Astrocyte (in vitro differentiated cells and primary cell): ENCODE measurements around the gene JMJD6. TPM values are rescaled to one million over a fixed set of nuclear protein-coding genes. Genes with fewer than 3 reads are reported as not detected.
A peak's percentile ranks its signal among the peaks of the same experiment; 100 is the strongest.

ENCODE experiments used
- DNase-seq: peaks from one replicate; pipeline ENCODE4 v3.0.0-alpha.2; 2010; ENCODE audit warnings: low read depth
- FAIRE-seq: peaks from 2 replicates; lab custom pipeline; 2011; peaks lifted over from hg19 to GRCh38; lab: Jason Lieb, UNC
- H2AFZ ChIP-seq: 2 replicates; pipeline ENCODE4 v1.6.0; 2012; ENCODE audit warnings: low read depth, low read length, inconsistent platforms
- H3K27ac ChIP-seq: 2 replicates; pipeline ENCODE4 v1.5.1; 2011; ENCODE audit warnings: low read depth, low read length, inconsistent platforms
- H3K27me3 ChIP-seq: 2 replicates; pipeline ENCODE4 v1.6.0; 2011; ENCODE audit warnings: low read length, inconsistent platforms; ENCODE audit not compliant: insufficient read depth
- H3K36me3 ChIP-seq: 2 replicates; pipeline ENCODE4 v1.5.1; 2011; ENCODE audit warnings: low read length, inconsistent platforms; ENCODE audit not compliant: insufficient read depth
- H3K4me1 ChIP-seq: 2 replicates; pipeline ENCODE4 v1.5.1; 2011; ENCODE audit warnings: low read length, inconsistent platforms; ENCODE audit not compliant: insufficient read depth
- H3K4me2 ChIP-seq: 2 replicates; pipeline ENCODE4 v1.6.0; 2012; ENCODE audit warnings: low read length, inconsistent platforms
- H3K4me3 ChIP-seq: 2 replicates; pipeline ENCODE4 v1.5.1; 2011; ENCODE audit warnings: low read depth, mild to moderate bottlenecking, low read length, inconsistent platforms; ENCODE audit not compliant: insufficient read depth
- H3K79me2 ChIP-seq: 2 replicates; pipeline ENCODE4 v1.6.0; 2012; ENCODE audit warnings: mild to moderate bottlenecking, low read length, inconsistent platforms; ENCODE audit not compliant: insufficient read depth
- H3K9ac ChIP-seq: 2 replicates; pipeline ENCODE4 v1.6.0; 2012; ENCODE audit warnings: mild to moderate bottlenecking, low read length, inconsistent platforms
- H3K9me3 ChIP-seq: 2 replicates; pipeline ENCODE4 v1.5.1; 2012; ENCODE audit warnings: low read depth, mild to moderate bottlenecking, low read length, inconsistent platforms; ENCODE audit not compliant: insufficient read depth
- H4K20me1 ChIP-seq: 2 replicates; pipeline ENCODE4 v1.6.0; 2012; ENCODE audit warnings: low read length, inconsistent platforms; ENCODE audit not compliant: insufficient read depth
- H3K27ac Mint-ChIP-seq: one replicate; pipeline ENCODE4 v1.8.0; 2021; ENCODE audit warnings: mild to moderate bottlenecking, mixed read lengths; ENCODE audit not compliant: unreplicated experiment
- H3K27me3 Mint-ChIP-seq: one replicate; pipeline ENCODE4 v1.8.0; 2021; ENCODE audit warnings: low read depth, mixed read lengths; ENCODE audit not compliant: unreplicated experiment
- H3K36me3 Mint-ChIP-seq: one replicate; pipeline ENCODE4 v1.8.0; 2021; ENCODE audit warnings: low read depth, mixed read lengths; ENCODE audit not compliant: unreplicated experiment
- H3K4me1 Mint-ChIP-seq: one replicate; pipeline ENCODE4 v1.8.0; 2021; ENCODE audit warnings: low read depth, mixed read lengths; ENCODE audit not compliant: unreplicated experiment
- H3K4me3 Mint-ChIP-seq: one replicate; pipeline ENCODE4 v1.8.0; 2021; ENCODE audit warnings: mild to moderate bottlenecking, moderate library complexity, mixed read lengths; ENCODE audit not compliant: unreplicated experiment
- H3K9me3 Mint-ChIP-seq: one replicate; pipeline ENCODE4 v1.8.0; 2021; ENCODE audit warnings: mild to moderate bottlenecking, mixed read lengths; ENCODE audit not compliant: unreplicated experiment
- CTCF ChIP-seq: IDR thresholded peaks from 2 replicates; pipeline ENCODE4 v1.5.1; 2011; ENCODE audit warnings: low read depth, mild to moderate bottlenecking, inconsistent platforms, low read length, moderate library complexity; ENCODE audit not compliant: insufficient read depth
- EZH2 ChIP-seq: IDR thresholded peaks from 2 replicates; pipeline ENCODE4 v1.6.1; 2012; ENCODE audit warnings: mild to moderate bottlenecking, low read length, inconsistent platforms; ENCODE audit not compliant: insufficient read depth
- total RNA-seq: library from RNA; stranded (reverse); gene quantifications from 2 replicates; pipeline ENCODE4 v1.2.1, GENCODE V29; 2021

Gene JMJD6
- total RNA-seq, 1 donor from 2014 or later = 45.5 TPM

GRCh38 chr17:76688165-76688622 lies 38.2 kb downstream of the JMJD6 start:
- Mint-ChIP-seq H3K9me3 (no peaks in the 10 kb centered on the region), H3K27me3 (no peaks in the 10 kb centered on the region), H3K27ac (peak overlapping the region; percentile 97), H3K36me3 (peaks cover 13% of the 10 kb centered on the region), H3K4me3 (no peak overlapping the region), H3K4me1 (peaks cover 27% of the 10 kb centered on the region)
- no peak for DNase-seq
- Histone ChIP-seq H2AFZ (peak overlapping the region; percentile 9), H3K9me3 (no peaks in the 10 kb centered on the region), H3K4me2 (peak overlapping the region; percentile 81), H3K27me3 (no peaks in the 10 kb centered on the region), H3K4me1 (peaks cover 17% of the 10 kb centered on the region), H4K20me1 (peaks cover 81% of the 10 kb centered on the region), H3K27ac (peak overlapping the region; percentile 72), H3K79me2 (peaks cover 66% of the 10 kb centered on the region), H3K36me3 (no peaks in the 10 kb centered on the region), H3K9ac (peak overlapping the region; percentile 69), H3K4me3 (peak overlapping the region; percentile 25)
- FAIRE-seq = no peak
- TF ChIP-seq EZH2 (no peak), CTCF (no peak)

GRCh38 chr17:76687298-76688164 lies 38.9 kb downstream of the JMJD6 start:
- DNase-seq (no peak), FAIRE-seq (no peak)
- H3K27ac ChIP-seq = no peak overlapping the region
- H3K79me2 ChIP-seq = peaks cover 60% of the 10 kb centered on the region
- Mint-ChIP-seq H3K27ac (peak overlapping the region; percentile 86), H3K36me3 (peaks cover 13% of the 10 kb centered on the region), H3K4me1 (peaks cover 22% of the 10 kb centered on the region), H3K9me3 (no peaks in the 10 kb centered on the region), H3K4me3 (peak overlapping the region; percentile 10), H3K27me3 (no peaks in the 10 kb centered on the region)
- no peaks in the 10 kb centered on the region for H3K36me3 ChIP-seq
- H3K4me3 ChIP-seq = no peak overlapping the region
- H4K20me1 ChIP-seq = peaks cover 88% of the 10 kb centered on the region
- H3K4me2 ChIP-seq = peak overlapping the region; percentile 81
- H2AFZ ChIP-seq = no peak overlapping the region
- peaks cover 24% of the 10 kb centered on the region for H3K4me1 ChIP-seq
- TF ChIP-seq CTCF (no peak), EZH2 (no peak)
- no peaks in the 10 kb centered on the region for H3K9me3 ChIP-seq
- peak overlapping the region; percentile 69 for H3K9ac ChIP-seq
- H3K27me3 ChIP-seq = no peaks in the 10 kb centered on the region
